HepG2 (cell line): Measurements from ENCODE around the gene CDKN2C. TPM values are rescaled to one million over a fixed set of nuclear protein-coding genes. Genes with fewer than 3 reads are reported as not detected.

Source experiments
- ATAC-seq: fragments of 200-7000 bp; cut with Tn5 transposase; 3 replicates; pipeline ENCODE4 v1.9.1; 2020; ENCODE audit warnings: mild to moderate bottlenecking, moderate library complexity
- BruUV-seq: library from RNA; stranded (reverse); fragments of 400-500 nt; replicated peaks from 2 replicates; lab custom pipeline; 2021; lab: Mats Ljungman, UMichigan
- CTCF ChIA-PET: fragments of 300-600 bp; formaldehyde crosslinking; extraction: SDS; loops from one replicate; lab custom pipeline; 2021; ENCODE audit warnings: low total read pairs, inconsistent platforms, low intra/inter-chr PET ratio; lab: Yijun Ruan, JAX
- POLR2A ChIA-PET: fragments of 350-600 bp; sonication (Branson Sonifier 250); formaldehyde crosslinking; loops from one replicate; lab custom pipeline; 2020; ENCODE audit warnings: antibody characterized with exemption, inconsistent platforms; lab: Yijun Ruan, JAX
- DNase-seq: peaks from one replicate; pipeline ENCODE4 v3.0.0-alpha.2; 2015; ENCODE audit warnings: low spot score
- FAIRE-seq: peaks from 3 replicates; lab custom pipeline; 2011; peaks lifted over from hg19 to GRCh38; lab: Jason Lieb, UNC
- H2AFZ ChIP-seq: one replicate; pipeline ENCODE4 v1.6.1; 2011; ENCODE audit warnings: low read length, inconsistent platforms
- H3K27ac ChIP-seq: fragments of 300-600 bp; 3 replicates; pipeline ENCODE4 v1.8.0; 2011; ENCODE audit warnings: mixed run types, mild to moderate bottlenecking, mixed read lengths, low read length, inconsistent platforms; ENCODE audit not compliant: insufficient read depth; ENCODE audit errors: extremely low read length
- H3K27me3 ChIP-seq, 2 experiments: fragments of 200-600 bp in 1 of 2; 2 replicates in 1 of 2; 3 replicates in 1 of 2; pipeline versions ENCODE4 v1.6.0 to v1.8.0; 2011; ENCODE audit warnings: low read length in 2 of 2, mild to moderate bottlenecking in 2 of 2, moderate library complexity in 2 of 2, inconsistent platforms in 1 of 2; ENCODE audit not compliant: insufficient read depth in 2 of 2, control insufficient read depth in 1 of 2
- H3K36me3 ChIP-seq, 2 experiments: fragments of 200-600 bp in 1 of 2; replicated peaks in 1 of 2; 2 replicates in 1 of 2; 3 replicates in 1 of 2; pipeline versions ENCODE4 v1.5.1 to v1.8.0; 2011; ENCODE audit warnings: low read length in 2 of 2, inconsistent platforms in 1 of 2; ENCODE audit not compliant: insufficient read depth in 2 of 2, control insufficient read depth in 1 of 2
- H3K4me1 ChIP-seq: 2 replicates; pipeline ENCODE4 v1.5.1; 2012; ENCODE audit warnings: low read length, inconsistent platforms; ENCODE audit not compliant: insufficient read depth
- H3K4me2 ChIP-seq: 2 replicates; pipeline ENCODE4 v1.6.0; 2011; ENCODE audit warnings: low read depth, low read length, inconsistent platforms
- H3K4me3 ChIP-seq, 3 experiments: fragments of 200-600 bp in 1 of 3; sonication (generic), shearing (Covaris generic) in 1 of 3; replicated peaks in 1 of 3; 2 replicates each; pipeline ENCODE4 v1.5.1; 2011 to 2016; ENCODE audit warnings: low read length in 3 of 3, inconsistent platforms in 2 of 3, low read depth in 2 of 3, mild to moderate bottlenecking in 2 of 3, control low read depth in 1 of 3, mixed read lengths in 1 of 3; ENCODE audit not compliant: insufficient read depth in 1 of 3
- H3K79me2 ChIP-seq: one replicate; pipeline ENCODE4 v1.6.1; 2011; ENCODE audit warnings: low read length, inconsistent platforms; ENCODE audit not compliant: insufficient read depth
- H3K9ac ChIP-seq: 2 replicates; pipeline ENCODE4 v1.6.0; 2011; ENCODE audit warnings: mild to moderate bottlenecking, low read depth, low read length, inconsistent platforms; ENCODE audit not compliant: insufficient read depth
- H3K9me3 ChIP-seq: 2 replicates; pipeline ENCODE4 v1.5.1; 2012; ENCODE audit warnings: mild to moderate bottlenecking, low read length
- H4K20me1 ChIP-seq: 2 replicates; pipeline ENCODE4 v1.6.0; 2011; ENCODE audit warnings: inconsistent platforms, mild to moderate bottlenecking, low read length, moderate library complexity; ENCODE audit not compliant: insufficient read depth
- ATF5 ChIP-seq: sonication (generic); formaldehyde crosslinking; IDR thresholded peaks from 2 replicates; pipeline ENCODE4 v1.4.0; 2020; ENCODE audit warnings: mild to moderate bottlenecking, low read depth, missing genetic modification reagents
- CEBPG ChIP-seq: IDR thresholded peaks from 2 replicates; pipeline ENCODE4 v1.6.1; 2016
- ESRRA ChIP-seq: sonication (generic); formaldehyde crosslinking; IDR thresholded peaks from 2 replicates; pipeline ENCODE4 v1.5.1; 2020; ENCODE audit warnings: mild to moderate bottlenecking, low read depth, missing genetic modification reagents
- JUND ChIP-seq: sonication (generic); formaldehyde crosslinking; IDR thresholded peaks from 2 replicates; pipeline ENCODE4 v1.8.0; 2022; ENCODE audit warnings: mild to moderate bottlenecking, missing genetic modification reagents
- KAT8 ChIP-seq: IDR thresholded peaks from 2 replicates; pipeline ENCODE4 v1.6.1; 2016; ENCODE audit warnings: missing genetic modification reagents, missing compliant biosample characterization
- NFAT5 ChIP-seq: sonication (generic); formaldehyde crosslinking; IDR thresholded peaks from 2 replicates; pipeline ENCODE4 v1.4.0; 2020; ENCODE audit warnings: missing genetic modification reagents
- RARA ChIP-seq: IDR thresholded peaks from 2 replicates; pipeline ENCODE4 v1.6.1; 2016; ENCODE audit warnings: missing genetic modification reagents, missing compliant biosample characterization
- RXRA ChIP-seq: sonication (generic); formaldehyde crosslinking; IDR thresholded peaks from 2 replicates; pipeline ENCODE4 v1.5.1; 2020; ENCODE audit warnings: missing genetic modification reagents
- ZBTB25 ChIP-seq: IDR thresholded peaks from 2 replicates; pipeline ENCODE4 v1.6.1; 2018; ENCODE audit warnings: missing genetic modification reagents
- ZBTB8A ChIP-seq: sonication (generic); formaldehyde crosslinking; IDR thresholded peaks from 2 replicates; pipeline ENCODE4 v1.4.0; 2020; ENCODE audit warnings: mild to moderate bottlenecking, low read depth, missing genetic modification reagents, borderline replicate concordance
- ZNF432 ChIP-seq: sonication (generic); formaldehyde crosslinking; IDR thresholded peaks from 2 replicates; pipeline ENCODE4 v1.5.0; 2020; ENCODE audit warnings: missing genetic modification reagents, mild to moderate bottlenecking, borderline replicate concordance
- ZNF44 ChIP-seq: sonication (generic); formaldehyde crosslinking; IDR thresholded peaks from 2 replicates; pipeline ENCODE4 v1.5.1; 2020; ENCODE audit warnings: mild to moderate bottlenecking, missing genetic modification reagents
- ZNF569 ChIP-seq: sonication (generic); formaldehyde crosslinking; IDR thresholded peaks from 2 replicates; pipeline ENCODE4 v1.5.0; 2020; ENCODE audit warnings: mild to moderate bottlenecking, missing genetic modification reagents, moderate library complexity, borderline replicate concordance
- ZSCAN29 ChIP-seq: sonication (generic); formaldehyde crosslinking; conservative IDR thresholded peaks from 2 replicates; pipeline ENCODE4 v1.4.0; 2020; ENCODE audit warnings: mild to moderate bottlenecking, missing genetic modification reagents
- WGBS: methylation state at CpG from one replicate; pipeline ENCODE4 v1.1.6; 2017; ENCODE audit warnings: low lambda C conversion rate; 5-methylcytosine and 5-hydroxymethylcytosine counted together
- in situ Hi-C: cut with HindIII; loops from 2 replicates; pipeline ENCODE4 v1.10.0; 2017; ENCODE audit warnings: low pct_unique_long_range_greater_than_20kb; ENCODE audit not compliant: extremely low pct_ligation_motif_present
- intact Hi-C: fragments of 100-400 bp; cut with micrococcal nuclease; formaldehyde crosslinking; loops from one replicate; pipeline ENCODE4 v1.10.0; 2022; ENCODE audit not compliant: unreplicated experiment
- polyA plus RNA-seq, 8 experiments: library from polyadenylated mRNA; depleted of rRNA in 3 of 8; stranded (reverse) in 7 of 8; unstranded in 1 of 8; fragments of >200 nt; fragmentation: Illumina TruSeq in 4 of 8; extraction: Trizol in 4 of 8; gene quantifications; 2 replicates each; pipeline versions ENCODE4 v1.2.1 to v1.2.3, GENCODE V29; 2011 to 2016; ENCODE audit warnings: low read depth in 4 of 8, missing spikeins in 1 of 8, mixed read lengths in 1 of 8; ENCODE audit not compliant: insufficient read depth in 1 of 8
- total RNA-seq, 5 experiments: library from RNA; depleted of rRNA; stranded (reverse); fragments of >200 nt; fragmentation: Illumina TruSeq; extraction: Trizol; gene quantifications; 2 replicates each; pipeline ENCODE4 v1.2.3, GENCODE V29; 2016; ENCODE audit warnings: low read depth in 1 of 5

CDKN2C gene
- total and polyA plus RNA-seq, 2 of the 13 experiments (the other 11 are each of a cell fraction or from before 2014, with no cell fraction given): 7.8 to 13.7 TPM

GRCh38 chr1:51000651-51001050 is 30.6 kb downstream of the CDKN2C start:
- intact Hi-C loops (no loop called here), in situ Hi-C loops (no loop called here)
- H3K4me1 ChIP-seq: peaks cover 5% of the 10 kb centered on the region; the same call in 1 of the 2 replicates
- no peaks in the 10 kb centered on the region for H3K9me3 ChIP-seq
- FAIRE-seq (no peak), ATAC-seq (no peak)
- H3K9ac ChIP-seq: no peak overlapping the region
- H4K20me1 ChIP-seq: no peaks in the 10 kb centered on the region
- no peaks in the 10 kb centered on the region for H3K36me3 ChIP-seq
- 48% methylated on average over 2 of the region's 2 CpGs for WGBS
- no peak for TF ChIP-seq KAT8 (CRISPR knock-in tag)
- no peak for TF ChIP-seq ATF5
- TF ChIP-seq ESRRA (CRISPR knock-in tag): no peak
- TF ChIP-seq ZNF44 (CRISPR knock-in tag): no peak
- TF ChIP-seq ZBTB25 (CRISPR knock-in tag): no peak
- TF ChIP-seq ZNF432 (CRISPR knock-in tag): no peak
- no peak for TF ChIP-seq RARA
- no peak for TF ChIP-seq NFAT5 (CRISPR knock-in tag)
- no peak for TF ChIP-seq ZBTB8A (CRISPR knock-in tag)
- TF ChIP-seq ZNF569: no peak
- no peak for TF ChIP-seq CEBPG (CRISPR knock-in tag)
- no peak for TF ChIP-seq JUND (CRISPR knock-in tag)
- TF ChIP-seq ZSCAN29: no peak
- TF ChIP-seq RXRA (CRISPR knock-in tag): no peak
- TF ChIP-seq, all 625 proteins: peak for 0
- Histone ChIP-seq H3K27me3 (no peaks in the 10 kb centered on the region), H3K79me2 (no peaks in the 10 kb centered on the region), H3K27ac (no peak overlapping the region), H3K4me3 (no peak overlapping the region), H2AFZ (no peak overlapping the region), H3K4me2 (no peak overlapping the region)
- ChIA-PET POLR2A (no interaction called here), CTCF (no interaction called here)
- no TSS peak for BruUV-seq
- DNase-seq: no peak
